Measurements from ENCODE around the gene TBC1D24. TPM values are rescaled to one million over a fixed set of nuclear protein-coding genes. Genes with fewer than 3 reads are reported as not detected.

The TBC1D24 gene
- total RNA-seq, 4 donors from 2014 or later, result 5.6 to 16.2 (median 13.6) TPM

GRCh38 chr16:2498531-2499253 is 23.8 kb downstream of the TBC1D24 start:
- Histone ChIP-seq H3K27me3 (no peaks in the 10 kb centered on the region), H3K27ac (no peak overlapping the region), H3K4me1 (peaks cover 0 to 11% (median 2%) of the 10 kb centered on the region in 4 donors), H3K9me3 (no peaks in the 10 kb centered on the region), H3K4me3 (no peak overlapping the region), H3K36me3 (peaks cover 0 to 11% (median 0%) of the 10 kb centered on the region in 3 donors)
- TF ChIP-seq POLR2A (IDR thresholded peaks at IDR 0.05) (no peak), CTCF (IDR thresholded peaks at IDR 0.05) (no peak)
- no peak for DNase-seq

- peaks cover 0 to 11% (median 2%) of the 10 kb centered on the region in 4 donors for H3K4me1 ChIP-seq
- no peak overlapping the region for H3K27ac ChIP-seq
- H3K27me3 ChIP-seq, result no peaks in the 10 kb centered on the region
- TF ChIP-seq POLR2A (IDR thresholded peaks at IDR 0.05), result no peak
- no peak for TF ChIP-seq CTCF (IDR thresholded peaks at IDR 0.05)
- DNase-seq, result no peak
- H3K4me3 ChIP-seq, result no peak overlapping the region
- H3K9me3 ChIP-seq, result no peaks in the 10 kb centered on the region
- peaks cover 0 to 11% (median 0%) of the 10 kb centered on the region in 3 donors for H3K36me3 ChIP-seq
These were observed 24.5 kb downstream of the TBC1D24 start for GRCh38 chr16:2499454-2499853.

GRCh38 chr16:2499890-2500429 is 25.0 kb downstream of the TBC1D24 start:
- DNase-seq, result no peak
- Histone ChIP-seq H3K27ac (no peak overlapping the region), H3K4me3 (no peak overlapping the region), H3K36me3 (peaks cover 0 to 11% (median 0%) of the 10 kb centered on the region in 3 donors), H3K27me3 (no peaks in the 10 kb centered on the region), H3K4me1 (peaks cover 0 to 11% (median 2%) of the 10 kb centered on the region in 4 donors), H3K9me3 (no peaks in the 10 kb centered on the region)
- TF ChIP-seq CTCF (IDR thresholded peaks at IDR 0.05) (no peak), POLR2A (IDR thresholded peaks at IDR 0.05) (no peak)

- Histone ChIP-seq H3K27ac (no peak overlapping the region), H3K4me3 (no peak overlapping the region), H3K9me3 (no peaks in the 10 kb centered on the region), H3K4me1 (peaks cover 0 to 11% (median 2%) of the 10 kb centered on the region in 4 donors), H3K27me3 (no peaks in the 10 kb centered on the region), H3K36me3 (peaks cover 0 to 11% (median 0%) of the 10 kb centered on the region in 3 donors)
- DNase-seq, result no peak
- TF ChIP-seq CTCF (IDR thresholded peaks at IDR 0.05), result no peak
- no peak for TF ChIP-seq POLR2A (IDR thresholded peaks at IDR 0.05)
These were observed 25.5 kb downstream of the TBC1D24 start for GRCh38 chr16:2500430-2500917.

- peak overlapping the region in 1 of 4 donors; percentile 40 for H3K4me3 ChIP-seq
- peak overlapping the region in 2 of 4 donors; percentile 28 to 34 for H3K27ac ChIP-seq
- TF ChIP-seq POLR2A (IDR thresholded peaks at IDR 0.05), result peak in 1 of 2 donors; percentile 6
- TF ChIP-seq CTCF (IDR thresholded peaks at IDR 0.05), result peak; percentile 92 to 98 (median 96)
- no peaks in the 10 kb centered on the region for H3K9me3 ChIP-seq
- no peaks in the 10 kb centered on the region for H3K27me3 ChIP-seq
- peaks cover 0 to 11% (median 2%) of the 10 kb centered on the region in 4 donors for H3K4me1 ChIP-seq
- H3K36me3 ChIP-seq, result peaks cover 0 to 10% (median 0%) of the 10 kb centered on the region in 3 donors
- peak; percentile 71 to 90 (median 89) for DNase-seq
These were observed 26.2 kb downstream of the TBC1D24 start for GRCh38 chr16:2500918-2501750.
